ENCODE results near the gene MIA2.
"Not testable (repeated sequence)": the region's sequence is repeated elsewhere in the genome, so short reads cannot be mapped to it uniquely, and the experiment has no call there.

MIA2 gene

DNA sequence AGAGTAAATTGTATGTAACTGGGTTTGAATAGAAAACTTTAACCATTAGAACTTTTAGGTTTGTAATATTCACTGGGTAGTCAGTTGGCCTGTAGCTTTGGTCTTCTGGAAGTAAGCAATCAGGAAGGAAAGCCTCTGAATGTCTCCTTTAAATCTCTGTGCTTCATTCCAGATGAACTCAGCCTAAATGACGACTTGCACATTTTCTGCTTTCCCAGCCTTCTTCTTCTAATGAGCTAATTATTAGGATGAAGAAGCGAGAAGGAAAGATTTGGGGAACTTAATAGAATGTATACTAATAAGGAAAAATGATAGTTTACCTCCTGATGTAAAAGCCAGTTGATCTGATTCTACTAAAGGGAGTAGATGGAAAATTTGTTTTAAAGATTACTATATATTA lies 90.4 kb downstream of the MIA2 start:
- in situ Hi-C loops (cut with MboI; ENCODE audit: low sequenced_read_pairs, unreplicated experiment), result no loop called here
- no peak for TF ChIP-seq CTCF (IDR thresholded peaks at IDR 0.05; ENCODE audit: borderline replicate concordance, control extremely low read depth, extremely low read depth, insufficient read depth, missing control alignments)
- no peak for DNase-seq (ENCODE audit: low spot score)

- no peak for TF ChIP-seq CTCF (IDR thresholded peaks at IDR 0.05; ENCODE audit: borderline replicate concordance, control extremely low read depth, extremely low read depth, insufficient read depth, missing control alignments)
- DNase-seq (ENCODE audit: low spot score), result no peak
- in situ Hi-C loops (cut with MboI; ENCODE audit: low sequenced_read_pairs, unreplicated experiment), result no loop called here
These were observed 105.3 kb downstream of the MIA2 start for GRCh38 chr14:39339003-39339402.

GRCh38 chr14:39341126-39341525 lies 107.4 kb downstream of the MIA2 start:
- in situ Hi-C loops (cut with MboI; ENCODE audit: low sequenced_read_pairs, unreplicated experiment); DNase-seq (ENCODE audit: low spot score): not testable (repeated sequence)

DNA sequence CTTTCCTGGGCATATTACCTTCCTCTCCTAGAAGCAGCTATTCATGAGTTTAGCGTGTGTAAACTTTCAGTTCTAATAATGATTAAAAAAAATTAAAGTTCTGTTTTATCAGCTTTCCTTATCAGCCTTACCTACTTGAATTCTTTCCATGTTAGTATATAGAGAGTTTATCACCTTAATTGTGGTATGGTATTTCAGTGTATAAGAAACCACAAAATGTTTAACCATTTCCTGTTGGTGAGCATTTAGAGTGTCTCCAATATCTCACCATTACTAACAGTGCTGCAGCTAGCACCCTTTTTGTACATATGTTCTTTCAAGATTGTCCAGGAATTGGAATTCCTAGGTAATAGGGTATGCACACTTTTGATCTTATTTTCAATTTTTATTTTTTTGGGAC lies 109.1 kb downstream of the MIA2 start:
- no peak for TF ChIP-seq CTCF (IDR thresholded peaks at IDR 0.05; ENCODE audit: borderline replicate concordance, control extremely low read depth, extremely low read depth, insufficient read depth, missing control alignments)
- in situ Hi-C loops (cut with MboI; ENCODE audit: low sequenced_read_pairs, unreplicated experiment), result no loop called here

DNA sequence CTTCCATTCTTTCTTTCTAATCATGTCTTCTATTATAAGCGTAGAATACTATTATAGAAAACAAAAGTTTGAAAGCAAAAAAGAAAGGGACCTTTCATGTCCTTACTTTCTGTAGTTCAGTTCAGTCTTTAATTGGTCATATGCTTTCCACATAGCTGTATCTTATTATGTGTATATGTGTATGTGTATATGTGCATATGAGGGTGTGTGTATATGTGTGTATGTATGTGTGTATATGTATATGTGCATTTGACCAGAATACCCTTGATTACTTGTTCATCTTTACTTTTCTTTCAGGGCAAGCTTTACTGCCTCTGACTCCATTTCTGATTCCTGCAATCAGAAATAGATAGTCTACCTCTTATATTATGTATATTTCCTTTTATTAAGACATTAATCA lies 109.9 kb downstream of the MIA2 start:
- no peak for TF ChIP-seq CTCF (IDR thresholded peaks at IDR 0.05; ENCODE audit: borderline replicate concordance, control extremely low read depth, extremely low read depth, insufficient read depth, missing control alignments)
- in situ Hi-C loops (cut with MboI; ENCODE audit: low sequenced_read_pairs, unreplicated experiment), result no loop called here
- no peak for DNase-seq (ENCODE audit: low spot score)

More for the DNA sequence above, 109.1 kb downstream of the MIA2 start:
- no peak for DNase-seq (ENCODE audit: low spot score)

DNA sequence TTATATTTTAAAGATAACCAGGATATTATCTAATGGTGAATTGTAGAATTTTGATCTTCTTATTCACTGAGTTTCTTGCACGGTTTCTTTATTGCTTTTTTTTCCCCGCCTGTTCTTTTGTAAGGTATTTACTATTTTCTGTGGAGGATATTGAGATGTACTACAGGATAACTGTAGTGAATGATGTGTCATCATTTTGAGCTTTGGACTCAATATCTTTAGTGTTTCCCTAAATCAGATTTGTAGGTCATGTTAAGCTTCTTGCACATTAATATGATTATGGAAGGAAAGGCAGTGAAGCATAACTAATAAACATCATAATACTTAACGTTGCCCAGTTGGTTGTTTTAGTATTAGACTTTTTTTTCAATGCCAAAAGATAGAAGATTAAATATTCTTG lies 117.2 kb downstream of the MIA2 start:
- no peak for DNase-seq (ENCODE audit: low spot score)
- in situ Hi-C loops (cut with MboI; ENCODE audit: low sequenced_read_pairs, unreplicated experiment), result no loop called here
- no peak for TF ChIP-seq CTCF (IDR thresholded peaks at IDR 0.05; ENCODE audit: borderline replicate concordance, control extremely low read depth, extremely low read depth, insufficient read depth, missing control alignments)

DNA sequence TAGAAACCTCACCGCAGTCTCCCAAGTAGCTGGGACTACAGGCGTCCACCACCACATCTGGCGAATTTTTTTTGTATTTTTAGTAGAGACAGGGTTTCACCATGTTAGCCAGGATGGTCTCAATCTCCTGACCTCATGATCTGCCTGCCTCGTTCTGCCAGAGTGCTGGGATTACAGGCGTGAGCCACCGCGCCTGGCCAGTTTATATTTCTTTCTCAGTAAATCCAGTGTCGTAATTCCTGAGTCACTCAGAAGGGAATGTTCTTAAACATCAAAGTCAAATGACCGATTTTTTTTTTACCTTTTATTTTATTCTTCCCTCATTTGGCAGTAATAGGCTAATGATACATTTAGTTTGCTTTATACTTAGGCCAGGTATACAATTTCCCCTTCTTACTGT lies 118.0 kb downstream of the MIA2 start:
- DNase-seq (ENCODE audit: low spot score), result no peak
- no peak for TF ChIP-seq CTCF (IDR thresholded peaks at IDR 0.05; ENCODE audit: borderline replicate concordance, control extremely low read depth, extremely low read depth, insufficient read depth, missing control alignments)
- in situ Hi-C loops (cut with MboI; ENCODE audit: low sequenced_read_pairs, unreplicated experiment), result no loop called here

- in situ Hi-C loops (cut with MboI; ENCODE audit: low sequenced_read_pairs, unreplicated experiment); DNase-seq (ENCODE audit: low spot score): not testable (repeated sequence)
These were observed 125.4 kb downstream of the MIA2 start for GRCh38 chr14:39359069-39359468.
